Measurements from ENCODE around the gene EDA.
"Not testable (repeated sequence)": the region's sequence is repeated elsewhere in the genome, so short reads cannot be mapped to it uniquely, and the experiment has no call there.

EDA gene

GRCh38 chrX:69995362-69996112, 379.6 kb downstream of the EDA start:
- Histone ChIP-seq H3K36me3 (ENCODE audit: control insufficient read depth, insufficient read depth, low read length) (no peaks in the 10 kb centered on the region), H3K27ac (no peak overlapping the region)

GRCh38 chrX:69996113-69996468, 380.2 kb downstream of the EDA start:
- Histone ChIP-seq H3K79me2 (no peaks in the 10 kb centered on the region), H3K4me2 (ENCODE audit: low read length) (no peak overlapping the region), H3K27ac (no peak overlapping the region), H3K4me1 (peaks cover 3% of the 10 kb centered on the region), H3K27me3 (ENCODE audit: control insufficient read depth, insufficient read depth, low read length) (no peaks in the 10 kb centered on the region), H2AFZ (no peak overlapping the region), H3K9me3 (ENCODE audit: control insufficient read depth, low read length) (no peaks in the 10 kb centered on the region), H3K36me3 (ENCODE audit: control insufficient read depth, insufficient read depth, low read length) (no peaks in the 10 kb centered on the region), H3K4me3 (ENCODE audit: low read depth, low read length) (no peak overlapping the region), H3K9ac (no peak overlapping the region)
- TF ChIP-seq CTCF (IDR thresholded peaks at IDR 0.05): no peak

More at GRCh38 chrX:69995362-69996112, 379.6 kb downstream of the EDA start:
- no peaks in the 10 kb centered on the region for H3K9me3 ChIP-seq (ENCODE audit: control insufficient read depth, low read length)
- H3K4me1 ChIP-seq: peaks cover 3% of the 10 kb centered on the region
- no peaks in the 10 kb centered on the region for H3K79me2 ChIP-seq
- H3K4me3 ChIP-seq (ENCODE audit: low read depth, low read length): no peak overlapping the region
- TF ChIP-seq CTCF (IDR thresholded peaks at IDR 0.05): no peak
- no peak overlapping the region for H3K9ac ChIP-seq
- no peak overlapping the region for H3K4me2 ChIP-seq (ENCODE audit: low read length)
- no peak overlapping the region for H2AFZ ChIP-seq
- H3K27me3 ChIP-seq (ENCODE audit: control insufficient read depth, insufficient read depth, low read length): no peaks in the 10 kb centered on the region

- not testable (repeated sequence) for H3K27me3 ChIP-seq (ENCODE audit: control insufficient read depth, insufficient read depth, low read length); H2AFZ ChIP-seq; H3K9ac ChIP-seq; H3K4me2 ChIP-seq (ENCODE audit: low read length); H3K79me2 ChIP-seq; H3K36me3 ChIP-seq (ENCODE audit: control insufficient read depth, insufficient read depth, low read length); H3K9me3 ChIP-seq (ENCODE audit: control insufficient read depth, low read length); H3K4me3 ChIP-seq (ENCODE audit: low read depth, low read length); H3K4me1 ChIP-seq; H3K27ac ChIP-seq
Observed at GRCh38 chrX:69998299-69998698, 382.4 kb downstream of the EDA start.

- no peaks in the 10 kb centered on the region for H3K4me1 ChIP-seq
- TF ChIP-seq CTCF (IDR thresholded peaks at IDR 0.05): no peak
- H3K36me3 ChIP-seq (ENCODE audit: control insufficient read depth, insufficient read depth, low read length): no peaks in the 10 kb centered on the region
- no peak overlapping the region for H2AFZ ChIP-seq
- H3K27me3 ChIP-seq (ENCODE audit: control insufficient read depth, insufficient read depth, low read length): no peaks in the 10 kb centered on the region
- no peaks in the 10 kb centered on the region for H3K9me3 ChIP-seq (ENCODE audit: control insufficient read depth, low read length)
- H3K4me3 ChIP-seq (ENCODE audit: low read depth, low read length): no peak overlapping the region
- no peak overlapping the region for H3K4me2 ChIP-seq (ENCODE audit: low read length)
- no peak overlapping the region for H3K9ac ChIP-seq
- no peak overlapping the region for H3K27ac ChIP-seq
- no peaks in the 10 kb centered on the region for H3K79me2 ChIP-seq
Observed at GRCh38 chrX:70001269-70001668, 385.4 kb downstream of the EDA start.

- H3K27ac ChIP-seq: no peak overlapping the region
- no peak overlapping the region for H3K4me2 ChIP-seq (ENCODE audit: low read length)
- no peaks in the 10 kb centered on the region for H3K79me2 ChIP-seq
- H3K4me3 ChIP-seq (ENCODE audit: low read depth, low read length): no peak overlapping the region
- no peak overlapping the region for H3K9ac ChIP-seq
- no peak overlapping the region for H2AFZ ChIP-seq
- TF ChIP-seq CTCF (IDR thresholded peaks at IDR 0.05): no peak
- no peaks in the 10 kb centered on the region for H3K9me3 ChIP-seq (ENCODE audit: control insufficient read depth, low read length)
- no peaks in the 10 kb centered on the region for H3K4me1 ChIP-seq
- no peaks in the 10 kb centered on the region for H3K27me3 ChIP-seq (ENCODE audit: control insufficient read depth, insufficient read depth, low read length)
- H3K36me3 ChIP-seq (ENCODE audit: control insufficient read depth, insufficient read depth, low read length): no peaks in the 10 kb centered on the region
Observed at GRCh38 chrX:70001708-70002341, 385.9 kb downstream of the EDA start.
